HG03064 (cell line): ENCODE measurements around the gene DRGX.

ENCODE experiments used
- ATAC-seq: cut with Tn5 transposase; IDR thresholded peaks from one replicate; pipeline ENCODE4 v1.9.1; 2021; ENCODE audit warnings: low read depth; ENCODE audit not compliant: unreplicated experiment

The DRGX gene

GRCh38 chr10:49364051-49364450, 31.8 kb downstream of the DRGX start:
- no peak for ATAC-seq

- no peak for ATAC-seq
These were observed 32.4 kb downstream of the DRGX start for GRCh38 chr10:49363309-49364031.

- ATAC-seq, result no peak
These were observed 33.2 kb downstream of the DRGX start for GRCh38 chr10:49362596-49363260.

- no peak for ATAC-seq
These were observed 33.9 kb downstream of the DRGX start for GRCh38 chr10:49361735-49362568.

- ATAC-seq, result no peak
These were observed 34.7 kb downstream of the DRGX start for GRCh38 chr10:49361178-49361554.

- ATAC-seq, result no peak
These were observed 35.4 kb downstream of the DRGX start for GRCh38 chr10:49360271-49361177.

GRCh38 chr10:49359349-49360270, 36.3 kb downstream of the DRGX start:
- no peak for ATAC-seq

GRCh38 chr10:49357910-49358309, 38.0 kb downstream of the DRGX start:
- ATAC-seq, result no peak

GRCh38 chr10:49356944-49357343, 38.9 kb downstream of the DRGX start:
- ATAC-seq, result no peak

GRCh38 chr10:49356181-49356580, 39.7 kb downstream of the DRGX start:
- ATAC-seq, result no peak

- no peak for ATAC-seq
These were observed 40.7 kb downstream of the DRGX start for GRCh38 chr10:49355221-49355620.

- no peak for ATAC-seq
These were observed 41.3 kb downstream of the DRGX start for GRCh38 chr10:49354593-49354992.

- no peak for ATAC-seq
These were observed 41.9 kb downstream of the DRGX start for GRCh38 chr10:49353895-49354566.

- no peak for ATAC-seq
These were observed 42.6 kb downstream of the DRGX start for GRCh38 chr10:49353026-49353894.

- ATAC-seq, result no peak
These were observed 43.6 kb downstream of the DRGX start for GRCh38 chr10:49352323-49352722.

- ATAC-seq, result no peak
These were observed 44.2 kb downstream of the DRGX start for GRCh38 chr10:49351669-49352068.

GRCh38 chr10:49350846-49351532, 44.9 kb downstream of the DRGX start:
- ATAC-seq, result no peak
